Activated CD4-positive, alpha-beta T cell treated with anti-CD3 and anti-CD28 coated beads, Interleukin-2, amount 50 U/mL, for 24 hours (primary cell): ENCODE data around the gene CAPN13.

Experiments
- DNase-seq, 2 donors: peaks; one replicate each; pipeline ENCODE4 v3.0.0-alpha.2; 2020; ENCODE audit warnings: low read depth in 1 of 2, low spot score in 1 of 2

The CAPN13 gene

DNA sequence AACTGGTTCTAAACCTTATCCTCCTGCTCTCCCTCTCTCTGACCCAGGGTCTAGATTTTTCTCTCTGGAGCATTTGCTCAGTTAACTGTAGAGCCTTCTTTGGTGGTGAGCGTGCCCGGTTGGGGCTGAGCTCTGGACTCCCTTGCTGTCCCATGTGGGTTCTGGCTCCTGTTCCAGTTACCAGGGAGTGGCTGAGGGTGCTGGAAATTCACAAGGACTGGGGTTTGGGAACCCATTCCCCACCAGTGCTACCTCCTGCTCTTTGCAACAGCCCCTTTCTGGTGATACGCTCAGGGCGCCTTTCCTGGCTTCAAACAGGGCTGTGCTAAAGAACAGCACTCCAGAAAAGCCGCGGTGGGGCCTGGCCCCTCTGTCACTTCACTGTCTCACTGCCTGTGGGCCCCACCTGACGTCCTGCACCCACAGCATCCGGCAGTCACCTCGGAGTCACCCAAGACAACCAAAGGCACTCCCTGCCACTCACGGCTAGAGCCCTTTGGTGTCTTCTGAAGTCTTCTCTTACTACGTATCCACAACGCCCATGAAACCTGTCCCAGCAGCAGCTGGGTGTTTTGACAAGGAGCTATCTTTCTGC lies 41.3 kb downstream of the CAPN13 start:
- DNase-seq: no peak

DNA sequence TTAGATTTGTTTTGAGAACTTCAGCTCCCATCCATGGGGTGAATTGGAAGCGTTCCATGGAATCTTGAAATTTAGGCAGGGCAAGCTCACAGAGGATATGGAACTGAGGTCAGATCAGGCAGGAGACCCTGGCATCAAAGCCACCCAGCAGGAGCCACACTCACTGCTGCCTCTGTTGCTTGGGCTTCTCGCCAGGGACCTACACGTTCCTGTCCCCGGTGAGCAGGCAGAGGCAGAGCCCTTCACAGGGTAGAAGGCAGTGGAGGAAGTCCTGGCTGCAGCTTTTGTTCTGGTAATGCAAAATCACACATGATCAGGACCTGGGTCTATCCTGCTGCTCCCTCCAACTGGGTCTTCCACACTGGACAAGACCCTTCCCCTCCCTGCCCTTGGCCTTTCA lies 42.1 kb downstream of the CAPN13 start:
- no peak for DNase-seq

DNA sequence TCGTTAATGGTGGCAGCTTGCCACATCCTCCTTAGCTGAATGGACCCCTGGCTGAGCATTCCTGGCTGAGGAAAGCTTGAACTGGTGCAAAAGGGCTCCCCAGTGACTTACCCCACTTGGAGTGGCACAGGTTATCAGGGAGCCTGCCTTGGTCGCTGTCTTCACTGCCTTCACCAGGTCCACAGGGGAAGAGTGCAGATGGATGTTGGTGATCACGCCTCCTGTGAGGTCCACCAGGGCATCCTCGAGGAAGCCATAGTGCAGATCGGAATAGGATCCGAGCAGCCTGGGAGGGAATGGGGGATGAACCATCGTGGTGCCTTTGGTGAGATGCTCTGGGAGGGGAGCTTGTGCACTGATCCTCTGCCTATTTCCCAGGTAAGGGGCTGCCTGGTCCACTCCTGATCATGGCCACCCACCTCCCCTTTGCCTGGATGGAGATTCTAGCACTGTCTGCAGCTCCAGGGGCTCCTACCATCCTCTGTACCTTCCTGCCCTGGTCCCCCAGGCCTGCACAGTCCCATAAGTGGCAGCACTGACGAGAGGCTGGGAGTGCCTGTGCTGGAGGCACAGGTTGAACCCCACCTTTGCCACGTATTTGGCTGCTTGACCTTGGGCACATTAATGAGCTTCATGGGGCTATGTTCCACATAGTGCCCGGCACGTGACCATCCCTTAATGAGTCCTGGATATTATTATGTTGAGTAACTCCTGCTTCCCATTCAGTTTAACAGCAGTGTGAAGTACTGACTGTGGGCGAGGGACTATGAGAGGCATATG lies 43.0 kb downstream of the CAPN13 start:
- DNase-seq: no peak

DNA sequence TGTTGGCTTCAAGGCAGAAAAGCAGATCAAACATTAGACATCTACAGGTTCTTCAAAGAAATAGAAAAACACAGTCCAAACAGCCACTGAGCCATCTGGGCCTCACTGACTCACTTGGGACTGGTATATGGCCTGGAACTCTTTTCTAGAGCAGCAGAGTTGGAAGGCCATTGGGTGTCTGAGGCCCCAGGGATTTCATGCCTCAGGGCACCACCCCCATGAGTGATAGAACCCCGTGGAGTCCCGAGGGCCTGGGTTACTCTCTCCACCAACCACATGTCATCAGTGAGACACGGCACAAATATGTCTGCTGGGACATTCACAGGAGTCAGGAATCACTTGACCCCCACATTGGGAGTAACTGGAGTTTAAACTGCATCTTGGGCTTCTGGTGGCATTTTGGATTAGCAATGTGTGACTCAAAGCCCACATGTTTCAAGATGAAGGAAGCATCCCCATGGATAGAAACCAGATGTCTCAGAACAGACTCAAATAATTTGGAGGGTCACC lies 44.0 kb downstream of the CAPN13 start:
- no peak for DNase-seq

DNA sequence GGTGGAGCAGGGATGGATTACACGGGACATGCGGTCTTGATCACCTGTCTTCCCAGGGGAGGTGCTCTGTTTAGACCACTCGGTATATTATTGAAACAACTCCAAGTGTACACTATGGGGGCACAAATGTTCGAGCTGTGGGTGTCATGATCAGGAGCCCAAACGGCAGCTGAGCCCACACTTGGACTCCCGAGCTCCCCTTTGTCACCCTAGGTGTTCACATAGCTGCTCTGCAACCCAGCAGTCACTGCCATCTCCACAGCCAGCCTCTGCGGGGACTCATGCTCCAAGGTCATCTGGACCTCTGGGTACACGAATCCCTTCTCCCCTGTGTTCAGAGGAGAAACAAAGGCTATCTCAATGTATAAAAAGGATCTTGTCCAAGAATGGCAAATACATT lies 46.0 kb downstream of the CAPN13 start:
- no peak for DNase-seq

DNA sequence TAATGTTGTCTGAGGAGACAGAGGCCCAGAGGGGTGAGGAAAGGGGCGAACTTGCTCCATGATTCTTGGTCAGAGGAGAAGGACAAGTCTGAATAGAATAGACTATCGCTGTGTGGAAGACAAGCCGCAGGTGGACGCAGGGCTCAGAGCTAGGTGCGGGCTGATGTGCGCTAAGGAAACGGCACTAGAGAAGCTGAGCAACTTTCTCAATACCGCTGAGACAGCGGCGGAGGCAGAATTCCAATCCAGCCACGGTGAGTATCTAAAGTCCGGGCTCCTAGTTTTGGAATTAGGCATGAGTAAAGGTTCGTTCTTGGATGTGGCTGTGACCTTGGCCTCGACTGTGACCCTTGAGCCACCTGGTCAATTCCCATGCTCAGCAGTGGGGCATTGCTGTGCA lies 47.8 kb downstream of the CAPN13 start:
- no peak for DNase-seq

DNA sequence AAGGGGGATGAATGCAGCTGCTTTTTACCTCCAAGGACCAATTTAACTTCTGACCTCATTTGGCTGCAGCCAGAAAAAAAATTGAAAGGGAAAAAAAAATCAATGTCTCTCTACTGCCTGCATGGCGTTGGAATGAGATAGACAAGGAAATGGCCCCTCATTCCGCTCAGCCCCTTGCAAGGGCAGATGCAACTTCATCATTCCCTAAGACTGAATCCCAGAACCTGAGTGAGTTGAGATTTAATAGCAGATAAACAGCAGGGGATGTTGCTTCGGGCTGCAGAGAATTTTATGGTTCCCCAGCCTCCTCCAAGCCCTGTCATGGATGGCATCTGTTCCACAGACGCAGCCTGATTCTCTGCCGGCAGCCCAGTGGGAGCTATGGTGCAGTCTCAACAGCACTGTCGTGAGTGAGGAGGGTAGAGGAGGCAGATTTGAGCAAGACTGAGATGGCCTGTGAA lies 49.0 kb downstream of the CAPN13 start:
- no peak for DNase-seq

DNA sequence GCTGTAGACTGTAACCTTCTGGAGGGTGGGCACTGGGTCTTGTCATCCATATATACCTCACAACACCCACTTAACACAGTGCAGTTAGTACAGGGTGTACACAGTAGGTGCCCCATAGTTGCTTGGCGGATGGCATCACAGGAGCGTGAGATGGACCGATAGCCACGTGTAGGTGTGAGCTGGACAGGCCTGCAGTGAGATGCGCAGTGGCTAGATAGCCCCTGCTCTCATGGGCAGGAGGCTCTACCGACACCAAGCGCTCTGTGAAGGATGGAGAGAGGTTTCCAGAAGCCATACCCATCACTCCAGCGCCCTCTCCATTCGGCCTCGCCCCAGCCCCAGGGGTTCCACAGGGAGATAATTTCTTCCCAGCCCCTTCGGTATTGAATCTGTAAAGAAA lies 49.5 kb downstream of the CAPN13 start:
- DNase-seq: no peak

DNA sequence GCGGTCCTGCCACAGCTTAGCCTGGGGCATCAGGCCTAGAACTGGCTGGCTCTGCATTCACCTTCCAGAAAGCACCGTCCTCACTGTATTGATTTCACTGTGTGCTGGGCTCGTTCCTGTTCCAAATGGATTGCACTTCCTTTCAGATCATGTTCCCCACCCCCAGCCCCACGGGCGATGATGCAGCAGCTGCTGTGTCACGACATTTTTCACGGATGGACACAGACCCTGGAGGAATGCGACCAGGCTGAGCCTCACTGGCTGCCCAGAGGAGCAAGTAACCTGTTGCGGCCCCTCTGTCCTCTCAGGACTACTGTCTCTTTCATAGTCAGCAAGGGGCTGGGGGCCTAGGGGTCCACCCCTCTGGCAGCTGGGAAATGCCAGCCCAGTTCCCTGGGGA lies 50.3 kb downstream of the CAPN13 start:
- no peak for DNase-seq

DNA sequence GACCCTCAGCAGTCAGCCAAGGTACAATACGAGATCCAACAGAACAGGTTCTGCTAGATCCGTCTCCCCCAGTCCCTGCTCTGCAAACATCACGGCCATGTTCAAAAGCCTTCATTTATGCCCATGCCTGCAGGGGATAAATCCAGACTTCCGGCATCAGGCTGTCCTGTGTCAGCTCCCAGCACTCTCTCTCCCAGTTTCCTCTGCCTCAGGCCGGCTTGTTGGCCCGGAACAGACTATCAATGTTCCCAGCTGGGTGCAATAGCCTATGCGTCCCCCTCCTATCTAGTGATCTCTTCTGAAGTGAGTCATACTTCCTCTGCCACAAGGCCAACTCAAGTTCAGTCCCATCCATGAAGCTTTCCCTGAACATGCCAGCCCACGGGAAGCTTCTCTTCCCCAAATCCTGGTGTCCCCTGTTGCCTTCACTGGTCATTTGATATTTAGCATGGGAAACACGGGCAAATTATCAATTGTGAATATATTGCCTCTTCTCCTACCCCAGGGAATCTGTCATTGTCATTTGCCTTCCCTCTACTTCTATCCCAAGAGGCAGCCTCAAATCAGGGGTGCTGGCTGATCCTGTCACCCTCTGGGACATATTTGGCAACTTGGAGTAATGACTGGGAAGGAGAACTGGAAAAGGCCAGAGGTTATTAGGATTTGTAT lies 51.1 kb downstream of the CAPN13 start:
- DNase-seq: no peak

DNA sequence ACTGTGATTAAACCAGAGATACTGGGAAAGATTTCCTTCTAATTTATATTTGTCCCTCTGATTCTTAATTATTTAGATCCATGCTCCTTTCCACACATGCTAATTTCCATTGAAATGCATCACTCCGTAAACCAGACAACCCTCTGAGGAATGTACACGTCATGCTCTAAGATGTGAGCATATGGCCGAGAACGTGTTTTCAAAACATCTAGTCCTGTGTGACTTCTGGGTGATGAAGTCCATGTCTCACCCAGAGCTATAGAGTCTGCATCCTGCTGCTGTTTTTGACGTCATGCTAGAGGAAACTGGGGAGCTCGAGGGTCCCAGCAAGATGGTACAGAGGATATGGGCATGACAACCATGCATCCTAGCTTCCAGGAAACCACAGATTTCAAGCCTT lies 53.6 kb downstream of the CAPN13 start:
- DNase-seq: no peak

DNA sequence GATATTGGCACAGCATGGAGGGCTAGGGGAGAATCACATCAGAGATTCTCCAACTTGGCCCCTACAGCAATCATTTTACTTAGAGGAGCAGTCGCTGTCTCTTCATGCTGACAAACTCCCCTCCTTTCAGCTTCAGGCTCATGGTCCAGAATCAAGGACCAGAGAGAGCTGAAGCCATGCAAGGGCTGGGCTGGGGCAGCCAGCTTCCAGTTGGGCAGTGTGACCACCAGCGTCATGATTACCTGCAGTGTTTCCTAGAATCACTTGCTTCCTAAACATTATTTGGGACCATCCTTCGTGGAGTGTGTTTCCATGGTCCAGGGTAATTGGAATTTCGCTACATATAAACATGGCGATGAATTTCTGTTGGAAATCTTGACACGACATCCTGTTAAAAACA lies 54.4 kb downstream of the CAPN13 start:
- DNase-seq: no peak

DNA sequence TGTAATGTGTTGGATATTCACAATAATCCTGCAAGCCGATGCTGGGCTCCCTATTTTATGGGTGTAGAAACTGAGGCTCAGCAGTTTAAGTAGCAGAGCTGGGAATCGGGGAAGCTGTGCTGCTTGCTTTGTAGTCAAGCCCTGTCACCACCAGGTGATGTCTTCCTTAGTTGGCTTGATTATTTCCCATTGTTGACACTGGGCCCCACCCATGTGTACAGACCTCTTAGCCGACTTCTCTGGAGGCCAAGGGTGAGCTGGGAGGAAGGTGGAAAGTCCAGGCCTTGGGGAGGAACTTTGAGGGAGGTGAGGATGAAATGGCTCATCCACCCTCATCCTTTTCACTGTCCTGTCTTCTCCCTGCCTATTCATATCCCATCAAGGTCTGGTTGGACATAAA lies 60.0 kb downstream of the CAPN13 start:
- no peak for DNase-seq

DNA sequence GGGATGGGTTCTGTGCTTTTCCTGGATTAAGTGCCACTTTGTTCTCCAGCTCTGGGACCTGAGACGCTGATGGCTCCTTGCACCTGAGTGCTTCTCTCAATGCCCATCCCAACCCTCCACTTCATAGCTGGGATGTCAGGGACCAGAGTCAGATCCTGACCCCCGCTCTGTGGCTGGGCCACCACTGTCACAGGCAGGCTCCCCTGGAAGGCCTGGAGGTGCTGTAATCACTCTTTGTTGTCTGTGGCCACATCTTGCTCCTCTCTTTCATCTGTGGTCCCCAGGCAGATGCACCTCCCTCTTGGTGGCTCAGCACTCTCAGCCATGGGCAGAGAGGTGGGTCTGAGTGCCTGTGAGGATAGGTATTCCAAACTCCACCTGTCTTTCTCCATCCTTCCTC lies 62.4 kb downstream of the CAPN13 start:
- no peak for DNase-seq

DNA sequence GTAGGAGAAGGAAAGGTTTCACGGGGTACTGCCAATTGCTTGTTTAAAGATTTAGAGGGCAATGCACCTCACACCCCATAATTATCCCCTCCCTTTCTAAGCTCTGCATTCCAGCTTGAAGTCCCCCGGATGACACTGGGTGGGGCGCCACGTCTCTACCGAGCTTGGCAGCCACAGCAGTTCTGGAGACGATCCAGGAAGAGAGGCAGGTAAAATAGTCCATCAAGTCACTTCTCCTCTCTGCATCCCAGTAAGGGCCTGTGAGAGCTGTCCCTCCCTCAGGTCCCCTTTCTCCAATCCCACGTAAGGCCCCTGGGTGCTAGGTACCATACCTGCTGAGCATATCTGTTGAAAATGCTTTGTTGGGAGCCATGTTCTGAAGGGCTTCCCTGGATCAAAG lies 65.7 kb downstream of the CAPN13 start:
- no peak for DNase-seq

DNA sequence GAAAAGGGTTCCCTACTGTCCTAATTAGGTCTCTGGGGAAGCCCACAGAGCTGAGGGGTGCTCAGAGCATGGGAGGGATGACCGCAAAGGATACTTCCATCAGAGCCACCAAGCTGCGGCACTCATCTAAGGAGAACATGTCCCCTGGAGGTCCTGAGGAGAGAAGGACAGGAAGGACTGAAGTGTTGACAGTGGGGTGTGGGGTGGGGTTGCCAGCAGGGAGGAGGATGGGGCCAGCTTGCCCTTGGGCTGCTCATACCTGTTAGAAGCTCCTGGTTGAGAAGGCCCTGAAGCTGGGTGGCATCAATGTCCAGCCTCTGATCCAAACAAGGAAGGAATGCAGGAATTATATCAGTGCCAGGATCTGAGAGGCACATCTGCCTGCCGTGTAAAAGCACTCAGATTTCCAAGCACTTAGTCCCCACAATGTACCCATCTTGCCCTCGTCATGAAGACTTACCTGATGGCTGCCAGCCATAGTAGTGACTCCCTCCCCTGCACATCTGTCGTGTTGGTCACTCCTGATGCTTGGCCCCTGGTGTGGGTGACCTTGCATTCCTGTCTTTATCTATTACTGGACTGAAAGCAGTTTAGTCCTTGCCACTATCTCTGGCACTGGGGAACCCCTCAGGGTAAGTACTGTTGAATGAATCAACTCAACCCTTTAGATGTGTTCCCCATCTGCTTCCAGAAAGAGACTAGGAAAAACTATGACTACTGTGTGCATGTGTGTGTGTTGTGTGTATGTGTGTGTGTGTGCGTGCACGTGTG lies 68.9 kb downstream of the CAPN13 start:
- no peak for DNase-seq

DNA sequence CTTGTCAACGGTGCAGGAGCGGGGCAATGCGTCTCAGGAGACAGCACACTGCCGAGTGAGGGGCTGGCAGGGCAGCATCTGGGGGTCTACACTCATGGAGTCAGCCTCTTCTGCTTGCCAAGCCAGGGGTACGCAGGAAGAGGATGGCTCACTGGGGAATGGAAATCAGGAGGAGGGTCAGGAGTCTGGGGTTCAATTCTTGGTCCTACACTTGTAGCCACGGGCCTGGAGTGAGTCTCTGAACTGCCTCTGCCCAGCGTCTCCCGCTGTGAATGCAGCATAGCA lies 70.0 kb downstream of the CAPN13 start:
- DNase-seq: no peak

DNA sequence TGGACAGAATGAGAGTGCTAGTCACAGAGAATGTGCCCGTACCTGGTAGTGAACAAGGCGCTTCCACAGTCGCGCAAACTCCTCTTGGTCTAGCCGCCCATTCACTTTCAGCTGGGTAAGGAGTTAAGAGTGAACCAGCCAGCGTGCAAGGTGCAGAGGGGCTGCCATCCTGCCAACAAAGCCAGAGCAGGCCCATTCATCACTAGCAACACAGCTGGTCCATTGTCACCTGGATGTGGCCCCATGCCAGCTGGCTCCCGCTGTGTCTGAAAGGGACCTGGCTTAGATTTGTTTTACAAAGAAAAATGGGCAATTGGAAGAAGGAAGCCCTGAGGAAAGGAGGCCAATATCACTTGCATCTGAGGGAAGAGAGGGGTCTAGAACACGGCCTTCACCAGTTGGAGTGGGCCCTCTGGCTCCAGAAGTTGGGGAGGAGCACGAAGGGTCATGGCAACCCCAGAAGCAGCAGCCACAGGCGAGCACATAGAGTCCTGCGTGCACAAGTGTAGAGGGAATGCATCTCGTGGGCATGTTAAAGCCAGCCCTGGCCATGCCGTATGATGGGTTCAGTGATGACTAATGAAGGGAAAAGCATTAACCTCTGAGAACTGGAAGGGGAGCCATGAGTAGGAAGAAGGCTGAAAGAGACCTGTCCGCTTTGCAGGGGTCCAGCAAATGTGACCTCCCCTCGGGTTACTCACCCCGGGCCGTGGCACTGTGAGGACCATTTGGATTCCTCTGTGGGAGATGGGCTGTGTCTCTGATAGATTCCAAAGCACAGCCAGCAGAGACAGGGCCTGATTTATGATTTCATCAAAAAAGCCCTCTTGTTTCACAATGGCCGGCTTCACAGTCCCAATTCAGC lies 70.6 kb downstream of the CAPN13 start:
- no peak for DNase-seq

DNA sequence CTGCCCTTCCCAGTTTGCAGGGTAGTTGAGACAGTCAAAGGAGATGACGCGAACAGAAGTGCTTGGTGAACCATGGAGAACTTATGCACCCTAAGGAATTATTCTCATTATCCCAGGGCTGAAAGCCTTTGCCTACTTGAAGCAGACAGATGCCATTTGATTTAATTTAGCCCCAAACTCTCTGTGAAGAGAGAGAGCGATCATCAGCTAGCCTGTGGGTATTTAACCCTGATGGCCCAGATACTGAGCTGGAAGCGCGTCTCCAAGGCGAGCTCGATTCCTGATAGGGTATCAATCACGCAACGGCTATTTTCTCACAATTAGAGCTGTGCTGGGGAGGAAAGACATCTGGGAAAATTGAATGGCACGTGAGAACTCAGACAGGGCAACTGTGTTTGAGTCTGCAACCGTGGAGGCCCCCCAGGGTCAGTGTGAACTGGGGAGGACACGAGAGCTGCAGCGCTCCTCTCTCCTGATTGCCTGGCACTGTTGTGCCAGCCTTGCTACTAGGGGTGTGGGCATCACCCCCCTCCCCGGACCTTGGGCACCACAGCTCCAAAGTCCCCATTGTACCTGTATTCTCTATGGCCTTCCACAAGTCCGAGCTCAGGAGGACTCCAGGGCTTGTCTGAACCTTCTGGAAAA lies 73.2 kb downstream of the CAPN13 start:
- no peak for DNase-seq

DNA sequence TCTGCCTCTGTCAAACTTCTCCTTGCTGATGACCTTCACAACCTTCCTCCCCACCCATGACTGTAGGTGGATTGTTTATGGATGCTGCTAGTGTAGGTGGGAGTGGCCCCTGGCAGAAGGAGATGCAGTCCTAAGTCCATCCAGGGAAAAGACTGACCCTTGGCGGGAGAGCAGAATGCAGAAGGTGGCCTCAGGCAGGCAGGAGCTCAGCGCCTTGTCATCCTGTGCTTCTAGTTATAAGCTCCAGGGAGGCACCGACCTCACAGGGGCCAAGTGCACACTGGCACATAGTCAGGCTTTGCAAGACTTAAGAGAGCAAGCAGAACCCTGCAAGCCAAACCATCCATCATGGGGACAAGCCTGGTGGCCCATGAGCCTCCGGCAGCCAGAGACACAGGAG lies 74.4 kb downstream of the CAPN13 start:
- DNase-seq: no peak
